Activated naive CD4-positive, alpha-beta T cell (primary cell): ENCODE data around the gene LRRFIP1.
"Not testable (repeated sequence)": the region's sequence is repeated elsewhere in the genome, so short reads cannot be mapped to it uniquely, and the experiment has no call there.

ENCODE experiments used
- DNase-seq, 4 experiments: peaks; one replicate each; lab custom pipeline; 2025; lab: John Stamatoyannopoulos, UW

LRRFIP1 gene

DNA sequence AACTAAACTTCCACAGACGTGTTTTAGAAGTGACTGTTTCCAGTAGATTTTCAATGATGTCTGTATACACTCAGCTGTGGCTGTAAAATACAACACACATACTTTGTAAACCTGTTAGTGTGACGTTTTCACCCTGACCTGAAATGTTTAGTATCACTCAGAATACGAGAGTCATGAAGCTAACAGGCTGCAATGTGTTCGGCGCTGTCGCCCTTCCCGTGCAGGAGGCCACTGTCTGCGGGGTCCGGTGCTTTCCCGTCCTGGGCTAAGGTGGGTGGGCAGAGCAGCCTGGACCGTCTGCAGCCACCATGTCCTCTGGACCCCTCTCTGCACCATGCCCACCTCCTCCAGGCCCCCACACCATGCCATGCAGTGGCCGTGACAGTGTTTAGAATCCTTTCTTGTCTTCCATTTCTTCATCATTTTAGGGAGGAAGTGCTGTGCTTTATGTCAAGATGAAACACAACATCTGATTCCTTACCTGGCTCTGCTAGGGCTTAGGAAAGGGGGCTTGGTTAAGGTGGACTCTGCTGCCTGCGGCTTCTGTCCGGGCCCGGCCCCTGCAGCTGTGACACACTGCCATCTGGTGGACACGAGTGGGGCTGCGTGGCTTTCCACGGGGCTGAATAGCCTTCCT lies 117.3 kb downstream of the LRRFIP1 start:
- DNase-seq: peak; percentile 42 to 78 (median 74)

DNA sequence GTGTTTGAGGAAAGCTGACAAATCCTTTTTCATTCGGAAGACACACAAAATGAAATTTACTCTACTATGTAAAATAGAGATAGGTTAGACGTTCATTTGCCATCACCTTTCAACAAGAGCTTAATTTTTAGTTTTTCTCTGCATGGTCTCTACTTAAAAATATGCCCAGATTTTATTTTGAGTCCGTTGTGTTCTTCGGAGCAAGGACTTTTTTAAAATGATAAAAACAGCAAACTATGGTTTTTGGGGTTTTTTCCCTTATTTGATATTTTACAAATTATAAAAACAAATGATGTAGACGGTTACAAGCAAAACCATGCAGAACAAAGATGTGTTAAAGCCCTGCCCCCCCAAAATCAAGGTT lies 117.8 kb downstream of the LRRFIP1 start:
- no peak for DNase-seq

DNA sequence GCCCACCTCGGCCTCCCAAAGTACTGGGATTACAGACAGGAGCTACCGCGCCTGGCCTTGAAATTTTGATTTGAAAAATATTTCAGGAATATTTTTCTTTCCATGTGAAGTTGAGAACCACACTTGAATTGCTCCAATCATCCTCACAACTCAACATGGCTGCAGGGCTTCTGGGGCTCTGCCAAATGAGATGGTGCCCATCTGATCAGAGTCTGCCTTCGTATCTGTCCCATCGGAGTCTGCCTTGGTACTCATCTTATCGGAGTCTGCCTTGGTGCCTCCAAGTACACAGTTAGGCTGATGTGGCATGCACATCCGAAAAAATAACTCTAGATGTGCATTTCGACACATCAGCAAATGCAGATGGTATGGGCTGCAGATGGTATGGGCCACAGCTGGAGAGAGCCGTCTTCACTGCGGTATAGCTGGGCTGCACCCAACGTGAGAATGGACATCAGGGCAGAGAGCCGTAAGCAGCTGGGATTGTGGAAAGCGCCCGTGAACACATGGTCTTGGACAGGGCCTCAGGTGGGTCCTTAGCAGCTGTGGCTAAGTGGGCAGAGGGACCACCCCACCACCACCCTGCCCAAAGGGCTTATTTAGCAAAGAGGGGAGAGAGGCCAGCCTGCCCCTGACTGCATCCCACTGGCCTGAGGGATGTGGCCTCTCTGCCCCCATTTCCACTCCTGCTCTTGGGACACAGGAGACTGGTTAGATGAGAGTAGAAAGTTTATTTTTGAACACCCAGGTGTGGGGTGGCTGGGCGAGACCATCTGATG lies 119.1 kb downstream of the LRRFIP1 start:
- DNase-seq: no peak

GRCh38 chr2:237747189-237747588 lies 119.8 kb downstream of the LRRFIP1 start:
- DNase-seq: no peak

GRCh38 chr2:237749002-237749401 lies 121.6 kb downstream of the LRRFIP1 start:
- no peak for DNase-seq

DNA sequence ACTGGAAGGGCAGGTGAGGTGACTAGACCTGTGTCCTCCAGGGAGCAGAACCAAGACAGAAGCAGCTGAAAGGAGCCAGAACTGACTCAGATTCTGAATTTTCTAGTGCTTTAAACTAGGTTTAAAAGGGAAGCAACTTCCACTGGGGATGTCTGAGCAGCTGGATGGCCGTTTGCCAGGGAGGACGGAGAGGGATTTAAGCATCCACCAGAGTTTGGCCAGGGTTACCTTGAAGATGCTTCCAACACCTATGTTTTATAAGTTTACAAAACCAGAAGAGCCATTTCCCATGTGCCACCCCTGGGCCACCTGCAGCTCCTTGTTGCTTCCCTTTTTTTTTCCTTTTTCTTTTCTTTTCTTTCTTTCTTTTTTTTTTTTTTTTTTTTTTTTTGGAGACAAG lies 122.6 kb downstream of the LRRFIP1 start:
- no peak for DNase-seq

- DNase-seq: not testable (repeated sequence)
Measured at GRCh38 chr2:237750441-237750840, 123.1 kb downstream of the LRRFIP1 start.

DNA sequence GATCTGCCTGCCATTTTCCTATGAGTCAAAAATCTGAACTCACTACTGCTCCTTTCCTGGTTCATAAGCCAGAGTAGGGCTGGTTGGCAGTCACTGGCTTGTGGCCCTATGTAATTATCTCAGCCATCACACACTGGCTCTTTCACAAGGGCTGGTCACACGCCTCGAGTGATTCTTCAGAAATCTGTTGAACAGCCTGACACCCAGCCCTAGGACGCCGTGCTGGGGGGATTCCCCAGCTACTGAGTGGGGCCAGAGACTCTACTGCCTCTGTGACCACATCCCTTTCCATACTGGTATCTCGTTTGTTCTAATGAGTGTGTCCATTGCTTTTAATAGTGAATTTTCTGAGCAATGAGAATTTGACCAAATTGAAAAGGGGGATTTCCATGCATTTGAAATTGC lies 125.4 kb downstream of the LRRFIP1 start:
- no peak for DNase-seq

- DNase-seq: no peak
Measured at GRCh38 chr2:237754182-237754581, 126.8 kb downstream of the LRRFIP1 start.

GRCh38 chr2:237754626-237755248 lies 127.3 kb downstream of the LRRFIP1 start:
- no peak for DNase-seq

DNA sequence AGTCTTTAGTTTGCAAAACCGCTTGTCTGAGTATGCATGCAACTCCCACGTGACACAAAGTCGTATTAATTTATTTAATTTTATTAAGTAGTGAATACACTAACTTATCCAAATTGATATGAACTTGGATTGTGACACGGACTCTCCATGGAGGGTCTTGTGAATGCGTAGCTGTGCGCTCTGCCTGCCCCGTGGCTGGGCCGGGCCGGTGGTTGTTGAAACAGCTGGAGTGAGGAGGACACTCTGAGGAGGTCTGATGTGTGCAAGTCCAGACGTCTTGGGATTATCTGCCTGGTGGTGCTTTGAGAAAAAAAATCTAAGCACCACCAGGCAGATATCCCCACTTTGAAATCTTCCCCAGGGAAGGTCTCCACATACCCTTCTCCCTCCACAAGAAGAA lies 130.2 kb downstream of the LRRFIP1 start:
- DNase-seq: no peak

- DNase-seq: no peak
Measured at GRCh38 chr2:237758185-237758584, 130.8 kb downstream of the LRRFIP1 start.

GRCh38 chr2:237759176-237759575 lies 131.8 kb downstream of the LRRFIP1 start:
- no peak for DNase-seq

DNA sequence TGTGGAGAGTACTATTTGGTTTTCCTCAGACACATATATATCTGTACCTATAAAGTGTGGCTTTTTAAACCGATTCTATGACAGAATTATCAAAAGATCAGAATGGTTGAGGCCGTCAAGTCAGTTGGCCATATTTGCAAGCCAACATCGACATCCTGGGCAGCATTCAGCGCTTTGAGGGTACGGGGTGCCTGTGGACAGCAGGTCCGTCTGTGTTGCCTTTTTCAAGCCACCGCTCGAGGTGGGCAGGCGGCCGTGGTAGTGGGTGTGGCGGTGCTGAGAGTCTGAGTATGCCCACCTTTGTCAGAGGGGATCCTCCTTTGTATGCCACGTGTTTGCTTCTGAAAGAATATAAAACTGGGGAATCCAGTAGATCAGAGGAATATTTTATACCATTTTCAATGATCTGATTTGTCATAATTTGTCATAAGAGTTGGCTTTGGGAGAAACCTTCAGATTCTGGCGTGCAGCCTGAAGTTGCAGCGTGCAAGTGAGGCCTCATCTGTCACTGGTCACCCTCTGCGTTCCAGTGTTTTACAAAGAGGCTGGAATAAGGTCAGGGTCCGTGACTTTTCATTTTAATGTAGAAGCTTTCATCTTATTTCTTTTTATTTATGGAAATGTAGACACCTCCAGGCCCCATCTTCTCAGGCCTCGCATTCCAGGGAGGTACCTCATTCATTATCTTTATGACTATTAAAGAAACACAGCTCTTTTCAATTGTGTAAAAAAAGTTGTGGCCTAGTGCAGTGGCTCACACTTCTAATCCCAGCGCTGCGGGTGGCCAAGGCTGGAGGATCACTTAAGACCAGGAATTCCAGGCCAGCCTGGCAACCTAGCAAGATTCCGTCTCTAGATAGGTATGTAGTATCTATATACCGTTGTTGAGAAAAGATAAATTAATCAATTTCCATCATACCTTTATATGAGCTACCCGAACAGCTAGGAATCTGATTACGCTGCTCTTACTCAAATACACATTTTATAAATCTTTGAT lies 133.4 kb downstream of the LRRFIP1 start:
- no peak for DNase-seq

DNA sequence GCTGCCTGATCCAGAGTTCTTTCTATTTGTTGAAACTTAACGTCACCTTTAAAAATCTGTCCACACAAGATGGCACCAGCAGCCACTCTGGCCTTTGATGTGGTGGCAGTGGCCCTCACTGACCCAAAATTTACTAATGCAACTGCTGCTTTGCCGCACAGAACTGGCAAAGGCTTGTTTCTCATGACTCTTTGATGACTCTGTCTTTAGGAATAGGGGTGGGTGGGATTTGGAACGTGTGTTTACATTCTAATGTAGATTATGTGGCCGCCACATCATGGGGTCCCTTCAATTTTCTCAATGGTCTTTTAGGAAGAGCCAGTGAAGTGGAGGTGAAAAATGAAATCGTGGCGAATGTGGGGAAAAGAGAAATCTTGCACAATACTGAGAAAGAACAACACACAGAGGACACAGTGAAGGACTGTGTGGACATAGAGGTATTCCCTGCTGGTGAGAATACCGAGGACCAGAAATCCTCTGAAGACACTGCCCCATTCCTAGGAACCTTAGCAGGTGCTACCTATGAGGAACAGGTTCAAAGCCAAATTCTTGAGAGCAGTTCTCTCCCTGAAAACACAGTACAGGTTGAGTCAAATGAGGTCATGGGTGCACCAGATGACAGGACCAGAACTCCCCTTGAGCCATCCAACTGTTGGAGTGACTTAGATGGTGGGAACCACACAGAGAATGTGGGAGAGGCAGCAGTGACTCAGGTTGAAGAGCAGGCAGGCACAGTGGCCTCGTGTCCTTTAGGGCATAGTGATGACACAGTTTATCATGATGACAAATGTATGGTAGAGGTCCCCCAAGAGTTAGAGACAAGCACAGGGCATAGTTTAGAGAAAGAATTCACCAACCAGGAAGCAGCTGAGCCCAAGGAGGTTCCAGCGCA lies 135.2 kb downstream of the LRRFIP1 start:
- not testable (repeated sequence) for DNase-seq

- no peak for DNase-seq
Measured at GRCh38 chr2:237763812-237764211, 136.4 kb downstream of the LRRFIP1 start.

DNA sequence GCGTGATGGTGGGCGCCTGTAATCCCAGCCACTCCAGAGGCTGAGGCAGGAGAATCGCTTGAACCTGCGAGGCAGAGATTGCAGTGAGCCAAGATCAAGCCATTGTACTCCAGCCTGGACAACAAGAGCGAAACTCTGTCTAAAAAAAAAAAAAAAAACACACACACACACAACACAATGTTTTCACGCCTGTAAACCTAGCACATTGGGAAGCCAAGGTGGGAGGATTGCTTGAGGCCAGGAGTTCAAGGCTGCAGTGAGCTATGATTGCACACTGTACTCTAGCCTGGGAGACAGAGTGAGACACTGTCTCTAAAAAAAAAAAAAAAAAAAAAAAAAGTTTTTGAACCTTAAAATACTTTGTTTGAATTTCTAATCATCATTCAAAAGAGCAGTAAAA lies 137.7 kb downstream of the LRRFIP1 start:
- not testable (repeated sequence) for DNase-seq

DNA sequence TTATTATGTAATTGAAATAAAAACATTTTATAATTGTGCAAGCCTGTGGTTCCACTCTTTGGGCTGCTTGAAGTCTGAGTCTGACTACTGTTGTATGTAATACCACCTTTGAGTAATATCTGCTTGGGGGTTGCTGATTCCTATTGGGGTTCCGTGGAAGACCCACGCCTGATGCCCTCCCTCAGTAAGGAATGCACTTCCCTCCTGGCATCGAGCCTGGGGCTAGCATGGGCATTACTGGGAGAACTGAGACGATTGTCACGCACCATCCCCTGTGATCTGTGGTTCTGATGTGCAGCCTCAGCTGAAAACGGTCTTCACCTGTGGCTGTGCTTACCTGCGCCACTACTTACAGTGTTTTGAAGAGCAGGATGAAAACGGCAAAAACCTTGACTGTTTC lies 138.5 kb downstream of the LRRFIP1 start:
- no peak for DNase-seq

- DNase-seq: no peak
Measured at GRCh38 chr2:237766340-237766739, 139.0 kb downstream of the LRRFIP1 start.

- DNase-seq: no peak
Measured at GRCh38 chr2:237772513-237772912, 145.1 kb downstream of the LRRFIP1 start.

DNA sequence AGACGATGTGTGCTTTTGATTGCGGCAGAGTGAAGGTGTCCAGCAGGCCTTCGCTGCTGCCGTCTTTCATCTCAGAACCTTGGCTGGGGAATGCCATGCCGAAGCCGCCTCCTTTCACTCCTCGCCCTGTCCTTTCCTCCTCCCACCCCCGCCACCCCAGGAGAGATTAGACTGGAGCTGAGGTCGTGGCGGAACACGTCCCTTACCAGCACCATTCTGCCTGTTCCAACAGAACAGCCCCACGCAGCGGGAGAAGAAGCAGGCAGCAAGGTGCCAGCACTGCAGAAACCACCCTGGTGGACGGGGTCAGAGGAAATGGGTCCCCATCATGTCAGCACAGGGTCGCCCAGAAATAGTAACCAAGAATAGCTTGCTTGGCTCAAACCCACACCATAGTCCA lies 146.4 kb downstream of the LRRFIP1 start:
- DNase-seq: no peak
